Brain microvascular endothelial cell (primary cell): ENCODE results near the gene TLDC2.
"Not testable (repeated sequence)": the region's sequence is repeated elsewhere in the genome, so short reads cannot be mapped to it uniquely, and the experiment has no call there.

Experiments used
- DNase-seq: peaks from one replicate; pipeline ENCODE4 v3.0.0-alpha.2; 2020
- H3K27ac ChIP-seq: fragments of 250-450 bp; sonication (Bioruptor Pico); 2 replicates; pipeline ENCODE4 v1.5.1; 2020; ENCODE audit warnings: mild to moderate bottlenecking, moderate library complexity
- H3K27me3 ChIP-seq: fragments of 250-450 bp; sonication (Bioruptor Pico); replicated peaks from 2 replicates; pipeline ENCODE4 v1.5.1; 2020; ENCODE audit warnings: mild to moderate bottlenecking
- H3K36me3 ChIP-seq: fragments of 250-450 bp; sonication (Bioruptor Pico); replicated peaks from 2 replicates; pipeline ENCODE4 v1.5.1; 2020; ENCODE audit warnings: mild to moderate bottlenecking
- H3K4me3 ChIP-seq: 2 replicates; pipeline ENCODE4 v1.5.1; 2011; ENCODE audit warnings: low read depth, mild to moderate bottlenecking, control low read depth, low read length, moderate library complexity
- CTCF ChIP-seq: IDR thresholded peaks from 2 replicates; pipeline ENCODE4 v1.5.1; 2011; ENCODE audit warnings: low read depth, mild to moderate bottlenecking, moderate library complexity, low read length, control low read depth, inconsistent platforms; ENCODE audit errors: missing control alignments
- in situ Hi-C: cut with HindIII; loops from 2 replicates; pipeline ENCODE4 v1.10.0; 2017; ENCODE audit warnings: low sequenced_read_pairs, low pct_ligation_motif_present

The TLDC2 gene

DNA sequence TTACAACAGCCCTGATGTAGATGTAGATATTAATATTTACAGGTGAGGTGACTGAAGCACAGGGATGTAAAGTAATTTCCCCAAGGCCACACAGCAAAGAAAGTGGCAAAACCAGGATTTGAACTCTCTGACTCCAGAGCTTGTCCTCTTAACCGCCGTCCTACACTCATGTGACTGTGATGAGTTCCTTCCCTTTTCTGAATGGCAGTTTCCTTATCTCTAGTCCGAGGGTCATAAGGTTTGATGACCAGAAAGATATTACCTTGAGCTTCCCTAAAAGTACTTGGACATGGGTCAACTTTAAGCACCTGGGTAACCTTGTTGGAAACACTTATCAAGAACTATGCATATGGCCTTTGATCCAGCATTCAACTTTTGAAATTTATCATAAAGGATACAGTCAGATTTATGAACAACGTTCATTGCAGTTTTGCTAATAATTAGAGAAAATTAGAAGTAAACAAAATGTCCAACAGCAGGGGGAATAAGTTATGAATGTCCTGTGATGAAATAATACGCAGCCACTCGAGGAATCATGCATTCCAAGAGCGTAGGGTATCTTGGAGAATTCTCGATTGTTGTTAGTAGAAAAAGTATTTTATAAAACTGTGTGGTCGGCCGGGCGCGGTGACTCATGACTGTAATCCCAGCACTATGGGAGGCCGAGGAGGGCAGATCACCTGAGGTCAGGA, 2.3 kb upstream of the TLDC2 start:
- H3K27me3 ChIP-seq, result no peaks in the 10 kb centered on the region
- H3K27ac ChIP-seq, result no peak overlapping the region
- no peak for DNase-seq
- in situ Hi-C loops, result no loop called here
- no peaks in the 10 kb centered on the region for H3K36me3 ChIP-seq
- no peak overlapping the region for H3K4me3 ChIP-seq
- TF ChIP-seq CTCF, result no peak

DNA sequence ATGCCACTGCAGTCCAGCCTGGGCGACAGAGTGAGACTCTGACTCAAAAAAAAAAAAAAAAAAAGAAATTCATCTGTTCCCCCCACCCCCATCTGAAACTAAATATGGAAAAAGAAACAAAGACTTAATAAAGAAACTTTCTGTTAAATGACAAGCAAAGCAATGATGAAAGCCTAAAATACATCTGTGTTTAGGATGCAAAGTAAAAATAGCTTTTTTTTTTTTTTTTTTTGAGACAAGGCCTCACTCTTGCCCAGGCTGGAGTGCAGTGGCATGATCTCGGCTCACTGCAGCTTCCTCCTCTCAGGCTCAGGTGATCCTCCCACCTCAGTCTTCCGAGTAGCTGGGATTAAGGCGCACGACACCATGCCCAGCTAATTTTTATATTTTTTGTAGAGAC, 845 bp upstream of the TLDC2 start:
- H3K36me3 ChIP-seq, H3K27ac ChIP-seq, H3K27me3 ChIP-seq, in situ Hi-C loops, DNase-seq, H3K4me3 ChIP-seq: not testable (repeated sequence)

DNA sequence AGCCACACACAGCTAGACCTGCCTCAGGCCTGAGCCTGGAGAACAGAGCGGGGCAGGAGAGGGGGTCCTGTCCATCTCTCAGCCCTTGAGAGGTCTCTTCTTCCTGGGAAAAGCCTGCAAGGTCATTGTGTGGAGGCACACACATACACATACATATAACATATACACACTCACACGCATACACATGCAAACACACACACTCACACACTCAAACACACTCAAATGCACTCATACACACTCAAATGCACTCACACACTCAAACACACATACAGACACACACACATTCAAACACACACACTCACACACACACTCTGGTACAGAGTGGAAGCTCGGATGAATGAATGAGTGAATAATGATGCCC, 515 bp downstream of the TLDC2 start:
- Histone ChIP-seq H3K27ac (no peak overlapping the region), H3K27me3 (no peaks in the 10 kb centered on the region), H3K4me3 (no peak overlapping the region), H3K36me3 (no peaks in the 10 kb centered on the region)
- in situ Hi-C loops, result no loop called here
- DNase-seq, result no peak
- TF ChIP-seq CTCF, result no peak

GRCh38 chr20:36878941-36879340, 3.0 kb downstream of the TLDC2 start:
- no peak overlapping the region for H3K4me3 ChIP-seq
- no peak for DNase-seq
- no peaks in the 10 kb centered on the region for H3K27me3 ChIP-seq
- no peak for TF ChIP-seq CTCF
- no peaks in the 10 kb centered on the region for H3K36me3 ChIP-seq
- no peak overlapping the region for H3K27ac ChIP-seq
- in situ Hi-C loops, result no loop called here

GRCh38 chr20:36880741-36881250, 4.9 kb downstream of the TLDC2 start:
- Histone ChIP-seq H3K27ac (no peak overlapping the region), H3K36me3 (no peaks in the 10 kb centered on the region), H3K27me3 (no peaks in the 10 kb centered on the region), H3K4me3 (no peak overlapping the region)
- no peak for DNase-seq
- in situ Hi-C loops, result no loop called here
- no peak for TF ChIP-seq CTCF

GRCh38 chr20:36881331-36881730, 5.4 kb downstream of the TLDC2 start:
- Histone ChIP-seq H3K27me3 (no peaks in the 10 kb centered on the region), H3K4me3 (no peak overlapping the region), H3K36me3 (no peaks in the 10 kb centered on the region), H3K27ac (no peak overlapping the region)
- TF ChIP-seq CTCF, result no peak
- no peak for DNase-seq
- in situ Hi-C loops, result no loop called here
